NCI-H1105 (cell line): ENCODE results near the gene AK8.

ENCODE experiments used
- DNase-seq: peaks from one replicate; lab custom pipeline; 2025; lab: John Stamatoyannopoulos, UW

The AK8 gene

GRCh38 chr9:132825430-132825829 lies 52.7 kb downstream of the AK8 start:
- DNase-seq, result no peak

GRCh38 chr9:132824951-132825350 lies 53.1 kb downstream of the AK8 start:
- no peak for DNase-seq

DNA sequence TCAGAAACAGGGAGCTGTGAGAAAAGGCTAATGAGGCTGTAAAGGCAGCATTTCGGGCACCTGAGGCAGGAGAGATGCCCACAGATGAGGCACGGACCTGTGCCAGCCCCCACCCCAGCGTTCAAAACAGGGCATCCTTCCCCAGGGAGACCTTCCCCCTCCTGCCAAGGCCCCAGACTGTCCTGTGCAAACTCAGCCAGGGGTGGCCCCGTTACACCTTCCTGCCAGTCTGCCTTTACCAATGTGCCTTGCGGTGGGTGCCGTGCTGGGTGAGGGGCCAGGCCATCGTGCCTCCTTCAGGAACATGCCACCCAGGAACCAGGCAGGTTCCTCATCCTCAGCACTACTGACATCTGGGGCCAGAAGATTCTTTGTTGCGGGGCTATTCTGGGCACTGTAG lies 53.9 kb downstream of the AK8 start:
- DNase-seq, result no peak

- no peak for DNase-seq
Measured at GRCh38 chr9:132823370-132824145, 54.5 kb downstream of the AK8 start.

GRCh38 chr9:132820169-132820944 lies 57.7 kb downstream of the AK8 start:
- DNase-seq, result no peak

- no peak for DNase-seq
Measured at GRCh38 chr9:132818588-132818987, 59.5 kb downstream of the AK8 start.

- DNase-seq, result no peak
Measured at GRCh38 chr9:132814937-132815336, 63.1 kb downstream of the AK8 start.

- no peak for DNase-seq
Measured at GRCh38 chr9:132813115-132813771, 64.8 kb downstream of the AK8 start.

- DNase-seq, result no peak
Measured at GRCh38 chr9:132811985-132812384, 66.1 kb downstream of the AK8 start.

- DNase-seq, result no peak
Measured at GRCh38 chr9:132810314-132810713, 67.8 kb downstream of the AK8 start.

- DNase-seq, result no peak
Measured at GRCh38 chr9:132809677-132810271, 68.3 kb downstream of the AK8 start.

DNA sequence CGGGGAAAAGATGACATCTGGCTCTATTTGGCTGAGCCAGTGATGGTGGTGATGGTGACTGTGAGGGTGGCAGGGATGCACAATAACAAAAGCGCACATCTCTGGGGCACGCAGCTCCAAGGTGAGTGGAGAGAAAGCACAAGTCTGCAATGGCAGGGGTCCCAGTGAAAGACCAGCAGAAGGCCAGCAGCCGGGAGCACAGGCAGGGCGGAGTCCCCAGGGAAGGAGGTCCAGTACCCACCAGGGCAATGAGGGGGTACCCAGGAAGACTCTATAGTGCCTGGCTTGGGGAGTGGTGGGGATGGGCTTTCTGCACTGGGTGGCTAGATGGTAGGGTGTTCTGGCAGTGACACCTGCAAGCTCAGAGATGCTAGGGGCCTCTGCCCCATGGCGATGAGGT lies 69.4 kb downstream of the AK8 start:
- DNase-seq, result no peak

DNA sequence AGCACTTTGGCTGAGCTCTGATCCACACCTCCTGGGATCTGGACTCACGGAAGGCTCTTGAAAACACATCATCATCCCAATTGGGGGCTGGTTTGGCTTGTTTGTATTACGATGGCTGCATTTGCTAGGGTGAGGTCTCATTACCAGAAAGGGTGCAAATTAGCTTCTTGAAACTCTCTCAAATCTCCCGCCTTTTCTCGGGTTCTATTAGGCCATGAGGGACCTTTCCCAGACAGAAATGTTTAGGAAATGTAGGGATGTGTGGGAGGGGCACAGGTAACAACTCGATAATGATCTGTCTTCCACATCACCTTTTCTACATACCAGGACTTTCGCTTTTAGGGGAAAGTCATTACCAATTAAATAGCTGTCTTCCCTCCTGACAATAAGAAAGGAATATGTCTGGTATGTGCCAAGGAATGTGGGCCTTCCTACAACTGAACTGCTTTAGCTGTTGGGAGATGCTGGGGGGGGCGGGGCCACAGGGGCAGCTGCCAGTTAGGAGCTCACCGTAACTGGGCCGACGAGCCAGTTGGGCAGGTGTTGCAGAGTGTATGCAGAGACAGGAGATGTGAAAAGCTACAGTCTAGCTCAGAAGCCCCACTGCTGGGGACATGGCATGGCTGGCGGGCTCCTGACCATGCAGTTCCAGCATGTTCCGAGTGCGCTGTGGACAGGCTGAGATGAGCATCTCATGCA lies 71.2 kb downstream of the AK8 start:
- no peak for DNase-seq

DNA sequence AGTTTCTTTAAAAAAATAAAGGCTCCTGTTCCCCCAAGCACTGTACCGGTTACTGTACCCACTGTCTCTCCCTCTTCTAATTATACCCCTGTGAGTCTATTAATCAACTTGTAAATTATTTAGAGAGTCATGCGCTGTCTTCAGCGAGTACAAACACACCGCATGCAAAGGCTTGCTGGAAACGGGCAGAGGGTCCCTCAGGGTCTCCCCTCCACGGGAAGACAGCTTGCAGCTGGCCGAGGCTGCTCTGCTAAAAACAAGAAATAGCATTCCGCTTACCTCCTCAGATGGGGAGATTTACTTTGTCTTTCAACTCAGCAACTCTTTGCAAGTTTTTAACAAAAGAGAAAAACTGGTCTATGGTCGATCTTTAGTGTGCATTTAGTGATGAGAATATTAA lies 71.8 kb downstream of the AK8 start:
- no peak for DNase-seq

DNA sequence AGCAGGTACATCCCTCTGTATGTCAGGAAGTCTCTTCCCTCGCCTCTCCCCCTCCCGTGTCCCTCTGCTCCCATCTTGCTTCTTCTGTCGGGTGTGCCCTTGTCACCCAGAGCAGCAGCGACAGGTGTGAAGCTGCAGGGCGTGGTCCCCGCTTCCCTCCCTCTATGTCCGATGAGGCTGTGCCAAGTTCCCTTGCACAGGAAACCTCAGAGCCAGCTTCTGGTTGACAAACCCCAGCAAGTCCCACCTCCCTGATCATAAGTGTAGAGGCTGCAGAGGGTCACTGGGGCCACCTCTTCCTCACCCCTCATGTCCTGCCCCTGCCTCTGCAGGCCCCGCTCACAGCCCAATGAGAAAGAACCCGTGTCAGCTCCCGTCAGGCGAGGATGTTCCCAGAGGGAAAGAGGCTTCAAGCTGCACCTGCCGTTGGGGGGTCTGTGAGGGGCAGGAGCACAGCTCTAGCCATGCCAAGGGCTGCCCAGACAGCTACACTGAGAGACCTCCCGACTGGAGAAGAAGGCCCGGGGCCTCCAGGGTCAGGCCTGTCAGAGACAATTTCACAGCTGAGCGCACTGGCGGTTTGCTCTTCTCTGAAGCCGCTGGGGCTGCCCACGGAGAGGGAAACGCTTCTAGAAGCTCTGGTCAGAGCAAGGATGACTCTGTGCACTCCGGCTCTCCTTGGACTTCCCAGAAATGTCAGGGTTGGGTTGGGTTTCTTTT lies 73.3 kb downstream of the AK8 start:
- DNase-seq, result no peak

DNA sequence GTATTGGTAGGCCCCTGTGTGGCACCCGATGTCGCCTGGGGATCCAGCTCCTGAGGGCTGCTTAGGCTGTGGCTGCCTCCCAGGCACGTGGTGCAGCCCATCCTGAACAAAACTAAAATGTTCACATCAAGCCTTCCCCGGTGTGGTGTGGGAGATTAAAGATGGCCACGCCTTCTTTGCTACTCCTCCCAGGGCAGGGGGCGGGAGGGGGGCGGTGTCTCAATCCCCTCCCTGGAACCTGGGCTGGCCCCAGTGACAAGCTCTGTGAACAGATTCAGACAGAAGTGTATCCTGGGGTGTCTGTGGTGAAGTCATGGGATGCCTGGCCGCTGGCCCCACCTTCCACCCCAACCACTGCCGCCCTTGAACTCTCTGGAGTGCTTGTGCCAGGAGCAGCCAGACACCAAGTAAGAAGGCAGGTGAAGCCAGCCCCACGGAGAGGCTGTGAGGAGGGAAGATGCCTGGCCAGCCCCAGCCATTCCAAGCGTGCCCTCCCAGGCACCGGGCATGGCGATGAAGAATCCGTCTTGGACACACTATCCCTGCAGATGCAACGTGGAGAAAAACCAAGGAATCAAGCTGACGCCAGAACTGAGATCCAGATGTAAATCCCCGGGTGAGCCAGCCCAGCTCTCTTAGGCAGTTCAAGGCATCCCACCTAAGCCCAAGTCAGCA lies 75.8 kb downstream of the AK8 start:
- no peak for DNase-seq

DNA sequence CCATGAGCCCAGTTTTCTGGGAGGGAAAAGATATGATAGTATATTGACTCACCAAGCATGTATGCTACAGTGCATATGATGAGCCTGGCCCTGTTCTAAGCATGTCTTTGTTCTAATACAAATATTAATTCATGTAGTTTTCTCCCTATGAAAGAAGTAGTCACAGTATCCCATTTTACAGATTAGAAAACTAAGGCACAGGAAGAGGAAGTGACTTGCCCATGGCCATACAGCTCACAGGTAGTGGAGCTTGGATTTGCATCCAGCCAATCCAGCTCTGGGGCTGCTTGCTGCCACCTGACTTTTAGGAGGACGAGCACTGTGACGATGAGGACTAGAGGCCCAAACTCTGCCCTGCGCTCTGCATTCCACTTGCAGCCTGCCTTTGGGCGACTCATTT lies 76.4 kb downstream of the AK8 start:
- no peak for DNase-seq

DNA sequence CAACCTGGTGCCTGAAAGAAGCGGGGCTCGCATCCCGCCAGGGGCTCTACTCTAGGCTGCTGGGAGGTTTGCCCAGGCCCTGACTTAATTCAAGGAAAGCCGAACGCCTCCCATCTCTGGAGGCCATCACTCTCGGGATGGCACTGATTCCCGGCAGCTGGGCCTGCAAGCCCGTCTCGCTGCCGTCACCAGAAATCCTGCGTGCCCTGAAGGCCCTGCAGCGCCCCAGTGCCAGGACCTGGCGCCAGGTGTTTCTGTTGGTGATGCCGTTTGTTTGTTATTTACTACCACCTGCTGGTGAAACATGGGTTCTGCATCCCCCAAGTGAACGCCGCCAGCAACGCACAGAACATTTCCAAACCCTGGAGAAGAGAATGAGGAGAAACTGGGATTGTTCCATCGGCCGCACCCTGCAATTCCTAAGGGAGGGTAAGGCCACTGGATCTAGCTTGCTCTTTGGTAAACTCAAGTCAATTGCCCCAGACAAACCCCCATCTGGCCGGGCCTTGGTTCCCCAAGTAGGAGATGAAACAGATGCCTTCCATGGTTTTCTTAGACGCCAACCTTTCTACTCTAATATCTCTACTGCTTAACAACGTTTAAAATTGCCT lies 77.9 kb downstream of the AK8 start:
- peak; percentile 74 for DNase-seq

GRCh38 chr9:132798817-132799790 lies 79.0 kb downstream of the AK8 start:
- no peak for DNase-seq
